PC-9 (cell line): Measurements from ENCODE around the gene SSR2. TPM values are rescaled to one million over a fixed set of nuclear protein-coding genes. Genes with fewer than 3 reads are reported as not detected.
A peak's percentile ranks its signal among the peaks of the same experiment; 100 is the strongest.
"Not testable (repeated sequence)": the region's sequence is repeated elsewhere in the genome, so short reads cannot be mapped to it uniquely, and the experiment has no call there.

Source experiments
- BruUV-seq: library from RNA; stranded (reverse); fragments of 400-500 nt; replicated peaks from 2 replicates; lab custom pipeline; 2021; lab: Mats Ljungman, UMichigan
- CTCF ChIA-PET: fragments of 300-600 bp; sonication (Branson Sonifier 250); formaldehyde crosslinking; loops from one replicate; lab custom pipeline; 2022; ENCODE audit warnings: antibody characterized with exemption; lab: Charles Lee
- POLR2A ChIA-PET: fragments of 300-600 bp; sonication (Branson Sonifier 250); formaldehyde crosslinking; loops from one replicate; lab custom pipeline; 2022; ENCODE audit warnings: antibody characterized with exemption; ENCODE audit not compliant: unreplicated experiment; lab: Charles Lee
- DNase-seq, 2 experiments: peaks; one replicate each; pipeline versions ENCODE4 v3.0.0 to v3.0.0-alpha.2; 2015 to 2022; ENCODE audit warnings: mixed read lengths in 1 of 2
- H2AFZ ChIP-seq: fragments of 200-600 bp; sonication (generic); 2 replicates; pipeline ENCODE4 v1.8.1; 2017; ENCODE audit warnings: antibody characterized with exemption
- H3F3A ChIP-seq: fragments of 200-600 bp; sonication (generic); 2 replicates; pipeline ENCODE4 v1.8.1; 2017; ENCODE audit warnings: antibody characterized with exemption, mild to moderate bottlenecking, low read depth; ENCODE audit not compliant: insufficient read depth
- H3K27ac ChIP-seq: fragments of 200-600 bp; sonication (generic); 2 replicates; pipeline ENCODE4 v1.6.1; 2016; ENCODE audit warnings: mixed run types
- H3K27me3 ChIP-seq: fragments of 200-600 bp; sonication (generic); 2 replicates; pipeline ENCODE4 v1.6.1; 2016; ENCODE audit warnings: low read depth, mixed run types; ENCODE audit not compliant: insufficient read depth
- H3K36me3 ChIP-seq: fragments of 200-600 bp; sonication (generic); 2 replicates; pipeline ENCODE4 v1.6.1; 2016; ENCODE audit warnings: low read depth, mixed run types
- H3K4me1 ChIP-seq: fragments of 200-600 bp; sonication (generic); replicated peaks from 2 replicates; pipeline ENCODE4 v1.6.1; 2016; ENCODE audit warnings: mixed run types; ENCODE audit not compliant: insufficient read depth
- H3K4me2 ChIP-seq: fragments of 200-600 bp; sonication (generic); 2 replicates; pipeline ENCODE4 v1.6.1; 2017; ENCODE audit warnings: mixed run types
- H3K4me3 ChIP-seq: fragments of 200-600 bp; sonication (generic); 2 replicates; pipeline ENCODE4 v1.6.1; 2016; ENCODE audit warnings: mixed run types
- H3K79me2 ChIP-seq: fragments of 200-600 bp; sonication (generic); 2 replicates; pipeline ENCODE4 v1.6.1; 2017; ENCODE audit warnings: low read depth, mixed run types
- H3K9me2 ChIP-seq: fragments of 200-600 bp; sonication (generic); 2 replicates; pipeline ENCODE4 v1.8.1; 2017; ENCODE audit warnings: mild to moderate bottlenecking; ENCODE audit not compliant: insufficient read depth
- H3K9me3 ChIP-seq: fragments of 200-600 bp; sonication (generic); 2 replicates; pipeline ENCODE4 v1.8.1; 2016; ENCODE audit warnings: low read depth; ENCODE audit not compliant: insufficient read depth
- H4K20me1 ChIP-seq: fragments of 200-600 bp; sonication (generic); 2 replicates; pipeline ENCODE4 v1.8.1; 2017; ENCODE audit not compliant: insufficient read depth
- CTCF ChIP-seq: fragments of 200-600 bp; sonication (generic); conservative IDR thresholded peaks from 2 replicates; pipeline ENCODE4 v1.6.1; 2017; ENCODE audit warnings: mixed run types, antibody characterized with exemption, mild to moderate bottlenecking, moderate library complexity
- EZH2 ChIP-seq: fragments of 200-600 bp; sonication (generic); IDR thresholded peaks from 2 replicates; pipeline ENCODE4 v1.8.0; 2017; ENCODE audit warnings: antibody characterized with exemption, low read depth
- intact Hi-C: fragments of 100-400 bp; cut with micrococcal nuclease; formaldehyde crosslinking; loops from one replicate; pipeline ENCODE4 v1.10.0; 2022; ENCODE audit not compliant: unreplicated experiment
- total RNA-seq: library from RNA; stranded (reverse); gene quantifications from 2 replicates; pipeline ENCODE4 v1.2.3, GENCODE V29; 2021

SSR2 gene
- total RNA-seq, 1 experiment from 2014 or later: 196 TPM

- CTCF ChIA-PET: interaction anchor here (0.6 kb wide), 1 partner anchor 274 kb away, joined by 8 read pairs; no protein-coding TSS in a partner anchor
- H3K27me3 ChIP-seq: no peaks in the 10 kb centered on the region
- H3K27ac ChIP-seq: no peak overlapping the region
- BruUV-seq: no TSS peak
- no peak overlapping the region for H2AFZ ChIP-seq
- no peaks in the 10 kb centered on the region for H3K79me2 ChIP-seq
- H3K4me2 ChIP-seq: no peak overlapping the region
- no peaks in the 10 kb centered on the region for H4K20me1 ChIP-seq
- H3K9me3 ChIP-seq: no peaks in the 10 kb centered on the region
- TF ChIP-seq CTCF: no peak
- peaks cover 10% of the 10 kb centered on the region for H3F3A ChIP-seq
- no peaks in the 10 kb centered on the region for H3K36me3 ChIP-seq
- H3K9me2 ChIP-seq: no peaks in the 10 kb centered on the region
- H3K4me1 ChIP-seq: peaks cover 12% of the 10 kb centered on the region; the same call in 1 of the 2 replicates
- POLR2A ChIA-PET: no interaction called here
- H3K4me3 ChIP-seq: no peak overlapping the region
- intact Hi-C loops: no loop called here
- DNase-seq: no peak
Observed at GRCh38 chr1:155993595-155993994, 27.2 kb downstream of the SSR2 start.

GRCh38 chr1:155990005-155990739 lies 30.6 kb downstream of the SSR2 start:
- no peak overlapping the region for H2AFZ ChIP-seq
- H3K36me3 ChIP-seq: no peaks in the 10 kb centered on the region
- intact Hi-C loops: no loop called here
- no peaks in the 10 kb centered on the region for H3K79me2 ChIP-seq
- H3K4me2 ChIP-seq: no peak overlapping the region
- no peaks in the 10 kb centered on the region for H3K27me3 ChIP-seq
- H3K4me1 ChIP-seq: peaks cover 12% of the 10 kb centered on the region; the same call in 1 of the 2 replicates
- no peak overlapping the region for H3K27ac ChIP-seq
- TF ChIP-seq EZH2 (no peak), CTCF (no peak)
- BruUV-seq: no TSS peak
- ChIA-PET CTCF (interaction anchor here (0.5 to 1.0 kb wide), 10 partner anchors 10 to 368 kb away, joined by 3 to 7 read pairs (median 4); no protein-coding TSS in a partner anchor), POLR2A (interaction anchor here (0.6 kb wide), 1 partner anchor 11 kb away, joined by 6 read pairs; no protein-coding TSS in a partner anchor)
- peaks cover 10% of the 10 kb centered on the region for H3F3A ChIP-seq
- no peaks in the 10 kb centered on the region for H3K9me2 ChIP-seq
- DNase-seq: no peak
- no peaks in the 10 kb centered on the region for H3K9me3 ChIP-seq
- no peaks in the 10 kb centered on the region for H4K20me1 ChIP-seq
- no peak overlapping the region for H3K4me3 ChIP-seq

DNA sequence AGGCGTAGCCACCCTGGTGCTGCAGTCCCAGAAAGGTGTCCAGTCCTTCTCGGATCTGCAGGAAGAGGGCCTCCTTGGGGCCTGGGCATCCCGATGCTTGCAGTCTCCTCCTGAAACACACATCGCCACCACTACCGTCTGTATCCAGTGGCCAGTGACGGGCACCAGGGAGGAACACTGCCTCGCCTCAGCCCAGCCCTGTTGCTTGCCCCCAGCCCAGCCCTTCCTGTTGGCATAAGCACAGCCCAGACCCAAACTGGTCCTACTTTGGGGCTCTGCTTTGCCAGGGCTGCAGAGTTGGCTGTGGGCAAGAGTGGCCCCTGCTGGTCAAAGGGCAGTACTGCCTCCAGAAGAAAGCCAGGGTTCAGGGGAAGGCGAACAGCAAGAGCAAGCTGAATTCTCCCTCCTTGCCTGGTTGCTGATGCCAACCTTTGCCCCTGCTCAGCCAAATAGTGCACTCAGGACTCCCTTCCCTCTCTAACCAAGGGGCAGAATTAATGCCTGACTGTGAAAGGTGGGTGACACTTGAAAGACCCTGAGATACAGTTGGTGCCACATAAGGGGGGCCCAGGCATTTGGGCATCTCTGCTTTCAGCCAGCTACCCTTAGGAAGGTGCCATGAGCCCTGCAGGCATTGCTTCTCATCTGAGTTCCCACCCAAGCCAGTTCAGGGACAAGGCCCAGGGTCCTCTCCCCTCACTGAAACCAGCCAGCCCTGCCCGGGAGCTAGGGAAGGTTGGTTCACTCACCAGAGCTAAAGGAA lies 31.3 kb downstream of the SSR2 start:
- no peak overlapping the region for H3K4me3 ChIP-seq
- H3K9me2 ChIP-seq: no peaks in the 10 kb centered on the region
- H4K20me1 ChIP-seq: no peaks in the 10 kb centered on the region
- no peaks in the 10 kb centered on the region for H3K27me3 ChIP-seq
- H3K27ac ChIP-seq: no peak overlapping the region
- no peaks in the 10 kb centered on the region for H3K36me3 ChIP-seq
- peaks cover 10% of the 10 kb centered on the region for H3F3A ChIP-seq
- ChIA-PET CTCF (interaction anchor here (0.5 to 1.0 kb wide), 13 partner anchors 9 to 452 kb away, joined by 3 to 11 read pairs (median 4); no protein-coding TSS in a partner anchor), POLR2A (no interaction called here)
- H2AFZ ChIP-seq: no peak overlapping the region
- no peak overlapping the region for H3K4me2 ChIP-seq
- DNase-seq: peak in 1 of 2 experiments; percentile 70
- no peaks in the 10 kb centered on the region for H3K79me2 ChIP-seq
- intact Hi-C loops: loop anchor here (1.0 kb wide), 2 partner anchors 27 to 51 kb away; no protein-coding TSS in a partner anchor
- BruUV-seq: no TSS peak
- TF ChIP-seq CTCF (peak; percentile 96), EZH2 (no peak)
- no peaks in the 10 kb centered on the region for H3K9me3 ChIP-seq
- H3K4me1 ChIP-seq: peaks cover 16% of the 10 kb centered on the region

GRCh38 chr1:155984903-155985645 lies 35.7 kb downstream of the SSR2 start:
- H3K9me3 ChIP-seq, BruUV-seq, H3K36me3 ChIP-seq, H4K20me1 ChIP-seq, DNase-seq, intact Hi-C loops, H3K4me3 ChIP-seq, H3K9me2 ChIP-seq, H2AFZ ChIP-seq, H3K27me3 ChIP-seq: not testable (repeated sequence)
- Histone ChIP-seq H3K4me1 (peaks cover 44% of the 10 kb centered on the region), H3K4me2 (peak overlapping the region; percentile 94), H3F3A (peaks cover 37% of the 10 kb centered on the region), H3K79me2 (peaks cover 26% of the 10 kb centered on the region), H3K27ac (peak overlapping the region; percentile 96; the same call in 1 of the 2 replicates)
- CTCF ChIA-PET: interaction anchor here (1.0 kb wide), 1 partner anchor 23 kb away, joined by 4 read pairs; no protein-coding TSS in a partner anchor
- POLR2A ChIA-PET: interaction anchor here (0.5 to 0.7 kb wide), 2 partner anchors 47 to 129 kb away, joined by 6 to 29 read pairs; partner anchors contain the start of gene LMNA
